Measurements from ENCODE around the gene PLXNB3.
"Not testable (repeated sequence)": the region's sequence is repeated elsewhere in the genome, so short reads cannot be mapped to it uniquely, and the experiment has no call there.

PLXNB3 gene

GRCh38 chrX:153739754-153740486, 24.1 kb upstream of the PLXNB3 start:
- H3K9ac ChIP-seq (ENCODE audit: insufficient read length, low read depth) = no peak overlapping the region
- TF ChIP-seq SUZ12 (IDR thresholded peaks at IDR 0.05; ENCODE audit: extremely low read depth, insufficient read depth, insufficient read length) (no peak), ZNF274 (IDR thresholded peaks at IDR 0.05; ENCODE audit: low read depth, low read length) (no peak)
- H3K27me3 ChIP-seq (ENCODE audit: insufficient read depth, insufficient read length) = no peaks in the 10 kb centered on the region
- DNase-seq (ENCODE audit: low read depth, low spot score) = no peak
- no peaks in the 10 kb centered on the region for H3K9me3 ChIP-seq (ENCODE audit: insufficient read depth, low read length)
- no peaks in the 10 kb centered on the region for H3K36me3 ChIP-seq (ENCODE audit: insufficient read depth, insufficient read length, low read length)
- H3K4me1 ChIP-seq (ENCODE audit: insufficient read depth, insufficient read length) = peaks cover 2% of the 10 kb centered on the region
- no peak overlapping the region for H3K4me3 ChIP-seq (ENCODE audit: insufficient read length, low read depth)

DNA sequence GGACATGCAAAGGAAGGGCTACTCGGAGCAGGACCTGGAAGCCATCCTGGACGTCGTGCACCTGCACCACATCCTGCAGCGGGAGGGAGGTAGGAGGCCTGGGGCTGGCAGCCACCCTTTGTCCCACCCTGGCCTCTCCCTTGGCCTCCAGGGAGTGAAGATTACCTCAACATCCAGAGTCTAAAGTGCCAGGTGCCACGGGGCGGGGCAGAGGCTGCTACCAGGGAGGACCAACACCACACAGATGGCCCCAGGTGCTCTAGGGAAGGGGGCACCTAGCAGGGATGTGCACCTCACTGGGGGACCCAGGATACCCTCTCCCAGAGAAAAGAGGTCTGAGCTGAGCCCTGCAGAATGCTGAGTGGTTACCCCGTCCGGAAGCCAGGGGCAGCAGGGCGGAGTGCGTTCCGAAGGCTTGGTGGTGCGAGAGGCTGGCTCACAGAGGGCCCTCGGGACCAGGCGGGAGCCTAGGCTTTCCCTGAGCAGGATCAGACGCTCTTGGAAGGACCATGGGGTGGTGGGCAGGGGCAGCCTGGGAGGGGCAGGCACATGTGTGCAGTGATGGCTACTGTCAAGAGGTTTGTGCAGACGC, 23.3 kb upstream of the PLXNB3 start:
- no peaks in the 10 kb centered on the region for H3K36me3 ChIP-seq (ENCODE audit: insufficient read depth, insufficient read length, low read length)
- H3K9ac ChIP-seq (ENCODE audit: insufficient read length, low read depth) = no peak overlapping the region
- TF ChIP-seq YY1 (IDR thresholded peaks at IDR 0.05; ENCODE audit: insufficient read depth, insufficient read length) (no peak), SUZ12 (IDR thresholded peaks at IDR 0.05; ENCODE audit: extremely low read depth, insufficient read depth, insufficient read length) (no peak), ZNF274 (IDR thresholded peaks at IDR 0.05; ENCODE audit: low read depth, low read length) (no peak)
- no peak overlapping the region for H3K4me3 ChIP-seq (ENCODE audit: insufficient read length, low read depth)
- H3K27me3 ChIP-seq (ENCODE audit: insufficient read depth, insufficient read length) = no peaks in the 10 kb centered on the region
- H3K4me1 ChIP-seq (ENCODE audit: insufficient read depth, insufficient read length) = peaks cover 2% of the 10 kb centered on the region
- H3K9me3 ChIP-seq (ENCODE audit: insufficient read depth, low read length) = no peaks in the 10 kb centered on the region
- DNase-seq (ENCODE audit: low read depth, low spot score) = no peak

- DNase-seq (ENCODE audit: low read depth, low spot score) = no peak
- Histone ChIP-seq H3K4me3 (ENCODE audit: insufficient read length, low read depth) (no peak overlapping the region), H3K27me3 (ENCODE audit: insufficient read depth, insufficient read length) (no peaks in the 10 kb centered on the region), H3K4me1 (ENCODE audit: insufficient read depth, insufficient read length) (no peaks in the 10 kb centered on the region), H3K9ac (ENCODE audit: insufficient read length, low read depth) (no peak overlapping the region), H3K36me3 (ENCODE audit: insufficient read depth, insufficient read length, low read length) (no peaks in the 10 kb centered on the region), H3K9me3 (ENCODE audit: insufficient read depth, low read length) (no peaks in the 10 kb centered on the region)
- TF ChIP-seq ZNF274 (IDR thresholded peaks at IDR 0.05; ENCODE audit: low read depth, low read length) (no peak), YY1 (IDR thresholded peaks at IDR 0.05; ENCODE audit: insufficient read depth, insufficient read length) (no peak), SUZ12 (IDR thresholded peaks at IDR 0.05; ENCODE audit: extremely low read depth, insufficient read depth, insufficient read length) (no peak)
Observed at GRCh38 chrX:153741446-153741845, 22.6 kb upstream of the PLXNB3 start.

GRCh38 chrX:153742111-153742510, 21.9 kb upstream of the PLXNB3 start:
- H3K27me3 ChIP-seq (ENCODE audit: insufficient read depth, insufficient read length); H3K4me1 ChIP-seq (ENCODE audit: insufficient read depth, insufficient read length); H3K9ac ChIP-seq (ENCODE audit: insufficient read length, low read depth); DNase-seq (ENCODE audit: low read depth, low spot score); H3K4me3 ChIP-seq (ENCODE audit: insufficient read length, low read depth); H3K36me3 ChIP-seq (ENCODE audit: insufficient read depth, insufficient read length, low read length); H3K9me3 ChIP-seq (ENCODE audit: insufficient read depth, low read length): not testable (repeated sequence)

GRCh38 chrX:153742796-153743467, 21.1 kb upstream of the PLXNB3 start:
- not testable (repeated sequence) for H3K4me1 ChIP-seq (ENCODE audit: insufficient read depth, insufficient read length); H3K4me3 ChIP-seq (ENCODE audit: insufficient read length, low read depth); H3K27me3 ChIP-seq (ENCODE audit: insufficient read depth, insufficient read length); DNase-seq (ENCODE audit: low read depth, low spot score); H3K9ac ChIP-seq (ENCODE audit: insufficient read length, low read depth); H3K9me3 ChIP-seq (ENCODE audit: insufficient read depth, low read length); H3K36me3 ChIP-seq (ENCODE audit: insufficient read depth, insufficient read length, low read length)

DNA sequence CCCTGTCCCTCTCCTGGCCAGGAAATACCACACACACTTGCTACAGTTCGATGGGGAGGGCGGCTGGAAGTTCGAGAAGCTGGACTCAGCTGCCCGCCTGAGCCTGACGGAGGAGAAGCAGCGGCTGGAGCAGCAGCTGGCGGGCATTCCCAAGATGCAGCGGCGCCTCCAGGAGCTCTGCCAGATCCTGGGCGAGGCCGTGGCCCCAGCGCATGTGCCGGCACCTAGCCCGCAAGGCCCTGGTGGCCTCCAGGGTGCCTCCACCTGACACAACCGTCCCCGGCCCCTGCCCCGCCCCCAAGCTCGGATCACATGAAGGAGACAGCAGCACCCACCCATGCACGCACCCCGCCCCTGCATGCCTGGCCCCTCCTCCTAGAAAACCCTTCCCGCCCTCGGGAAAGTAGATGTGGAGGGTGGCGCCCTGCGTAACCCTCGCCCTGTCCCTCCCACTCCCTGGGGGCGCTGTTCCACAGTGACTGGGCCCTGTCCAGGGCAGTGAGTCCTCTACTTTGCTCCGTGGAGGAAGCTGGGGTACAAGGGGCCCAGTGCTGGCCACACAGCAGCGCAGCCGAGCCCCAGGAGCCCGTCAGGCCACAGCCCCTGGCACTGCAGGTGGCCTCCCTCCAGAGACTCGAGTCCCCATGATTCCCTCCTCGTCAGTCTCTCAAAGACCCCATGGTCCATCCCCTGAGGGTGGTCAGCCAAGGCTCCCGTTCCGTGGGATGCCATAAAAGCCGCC, 20.4 kb upstream of the PLXNB3 start:
- not testable (repeated sequence) for H3K9ac ChIP-seq (ENCODE audit: insufficient read length, low read depth); H3K36me3 ChIP-seq (ENCODE audit: insufficient read depth, insufficient read length, low read length); H3K4me1 ChIP-seq (ENCODE audit: insufficient read depth, insufficient read length); H3K27me3 ChIP-seq (ENCODE audit: insufficient read depth, insufficient read length); H3K4me3 ChIP-seq (ENCODE audit: insufficient read length, low read depth); H3K9me3 ChIP-seq (ENCODE audit: insufficient read depth, low read length); DNase-seq (ENCODE audit: low read depth, low spot score)

DNA sequence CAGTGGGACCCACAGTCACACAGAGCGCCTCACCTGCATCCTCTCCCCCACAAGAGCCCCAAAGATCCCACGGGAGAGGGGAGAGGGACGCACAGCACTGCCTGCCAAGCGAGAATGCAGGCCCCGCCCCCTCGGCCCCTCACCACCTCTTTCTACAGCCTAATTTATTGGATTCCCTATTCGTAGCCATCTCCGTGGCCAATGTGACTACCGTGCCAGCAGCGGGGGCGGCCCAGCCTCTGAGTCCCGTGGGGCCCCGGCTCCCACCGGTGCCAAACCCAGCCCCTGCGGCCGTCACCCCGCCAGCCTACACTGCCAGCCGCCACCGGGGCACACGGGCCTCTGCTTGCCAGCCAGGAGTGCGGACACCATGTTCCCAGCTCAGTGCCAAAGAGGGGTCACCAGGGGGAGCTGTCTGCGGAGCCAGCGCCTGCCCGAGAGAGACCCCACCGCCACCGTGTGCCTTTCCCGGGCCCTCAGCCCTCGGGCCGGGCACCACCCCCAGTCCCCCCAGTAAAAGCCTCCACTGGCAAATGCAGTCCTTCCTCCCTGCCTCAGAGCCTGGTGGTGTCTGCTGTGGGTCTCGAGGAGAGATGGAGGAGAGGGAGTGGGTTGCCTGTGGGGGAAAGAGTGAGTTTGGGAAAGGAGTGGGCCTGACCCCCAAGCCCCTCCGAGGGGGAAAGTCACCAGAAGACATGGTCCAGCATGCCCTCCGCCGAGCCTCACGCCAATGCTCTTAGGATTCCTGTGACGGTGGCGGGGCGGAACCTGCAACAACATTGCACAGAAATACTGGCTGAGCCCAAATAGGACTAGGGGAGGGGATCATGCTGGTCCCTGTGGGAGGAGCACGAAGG, 19.6 kb upstream of the PLXNB3 start:
- Histone ChIP-seq H3K4me3 (ENCODE audit: insufficient read length, low read depth) (no peak overlapping the region), H3K9ac (ENCODE audit: insufficient read length, low read depth) (no peak overlapping the region), H3K4me1 (ENCODE audit: insufficient read depth, insufficient read length) (no peaks in the 10 kb centered on the region), H3K36me3 (ENCODE audit: insufficient read depth, insufficient read length, low read length) (no peaks in the 10 kb centered on the region), H3K27me3 (ENCODE audit: insufficient read depth, insufficient read length) (no peaks in the 10 kb centered on the region), H3K9me3 (ENCODE audit: insufficient read depth, low read length) (no peaks in the 10 kb centered on the region)
- no peak for TF ChIP-seq SUZ12 (IDR thresholded peaks at IDR 0.05; ENCODE audit: extremely low read depth, insufficient read depth, insufficient read length)
- TF ChIP-seq ZNF274 (IDR thresholded peaks at IDR 0.05; ENCODE audit: low read depth, low read length) = no peak
- no peak for DNase-seq (ENCODE audit: low read depth, low spot score)

GRCh38 chrX:153745067-153745433, 19.0 kb upstream of the PLXNB3 start:
- H3K27me3 ChIP-seq (ENCODE audit: insufficient read depth, insufficient read length); H3K9ac ChIP-seq (ENCODE audit: insufficient read length, low read depth); H3K9me3 ChIP-seq (ENCODE audit: insufficient read depth, low read length); DNase-seq (ENCODE audit: low read depth, low spot score); H3K36me3 ChIP-seq (ENCODE audit: insufficient read depth, insufficient read length, low read length); H3K4me1 ChIP-seq (ENCODE audit: insufficient read depth, insufficient read length); H3K4me3 ChIP-seq (ENCODE audit: insufficient read length, low read depth): not testable (repeated sequence)
